HL-60 (cell line): Measurements from ENCODE around the gene KRT71.

Experiments
- POLR2AphosphoS5 ChIP-seq: IDR thresholded peaks from 2 replicates; pipeline ENCODE4 v1.6.1; 2012; ENCODE audit warnings: low read depth
- TF ChIP-seq, protein P1 (sequence below): IDR thresholded peaks from one replicate; pipeline ENCODE4 v1.5.1; 2011; ENCODE audit warnings: low read length, control low read depth, inconsistent platforms; ENCODE audit not compliant: insufficient read depth

DNA sequence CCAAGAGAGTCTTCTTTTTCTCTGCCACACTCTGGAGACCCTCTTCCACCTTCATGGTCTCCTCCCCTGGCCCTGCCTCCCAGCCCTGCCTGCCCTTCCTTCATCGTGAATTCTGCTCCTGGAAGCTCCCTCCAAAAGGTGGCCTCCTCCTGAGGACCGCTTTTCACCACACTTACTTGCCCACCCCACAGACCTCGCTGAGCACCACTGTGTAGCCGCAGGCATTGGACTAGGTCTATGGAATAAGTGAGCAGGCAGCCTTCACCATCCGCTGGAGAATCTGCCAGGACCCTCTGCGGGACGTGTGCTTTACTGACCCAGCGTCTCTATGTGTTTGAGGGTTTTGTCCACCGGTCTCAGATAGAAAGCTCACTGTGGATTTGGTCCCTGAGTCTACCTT, 23.1 kb downstream of the KRT71 start:
- TF ChIP-seq, protein P1, sequence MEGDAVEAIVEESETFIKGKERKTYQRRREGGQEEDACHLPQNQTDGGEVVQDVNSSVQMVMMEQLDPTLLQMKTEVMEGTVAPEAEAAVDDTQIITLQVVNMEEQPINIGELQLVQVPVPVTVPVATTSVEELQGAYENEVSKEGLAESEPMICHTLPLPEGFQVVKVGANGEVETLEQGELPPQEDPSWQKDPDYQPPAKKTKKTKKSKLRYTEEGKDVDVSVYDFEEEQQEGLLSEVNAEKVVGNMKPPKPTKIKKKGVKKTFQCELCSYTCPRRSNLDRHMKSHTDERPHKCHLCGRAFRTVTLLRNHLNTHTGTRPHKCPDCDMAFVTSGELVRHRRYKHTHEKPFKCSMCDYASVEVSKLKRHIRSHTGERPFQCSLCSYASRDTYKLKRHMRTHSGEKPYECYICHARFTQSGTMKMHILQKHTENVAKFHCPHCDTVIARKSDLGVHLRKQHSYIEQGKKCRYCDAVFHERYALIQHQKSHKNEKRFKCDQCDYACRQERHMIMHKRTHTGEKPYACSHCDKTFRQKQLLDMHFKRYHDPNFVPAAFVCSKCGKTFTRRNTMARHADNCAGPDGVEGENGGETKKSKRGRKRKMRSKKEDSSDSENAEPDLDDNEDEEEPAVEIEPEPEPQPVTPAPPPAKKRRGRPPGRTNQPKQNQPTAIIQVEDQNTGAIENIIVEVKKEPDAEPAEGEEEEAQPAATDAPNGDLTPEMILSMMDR = no peak
- no peak for TF ChIP-seq POLR2AphosphoS5
